Neural progenitor cell (in vitro differentiated cells): ENCODE data around the gene LGR6. TPM values are rescaled to one million over a fixed set of nuclear protein-coding genes. Genes with fewer than 3 reads are reported as not detected.
A peak's percentile ranks its signal among the peaks of the same experiment; 100 is the strongest.

Source experiments
- DNase-seq: peaks from one replicate; pipeline ENCODE4 v3.0.0-alpha.2; 2016; ENCODE audit warnings: low spot score
- H2AFZ ChIP-seq: fragments of 200-600 bp; sonication (generic); replicated peaks from 2 replicates; pipeline ENCODE4 v1.6.1; 2016; ENCODE audit warnings: antibody characterized with exemption
- H3F3A ChIP-seq: fragments of 200-600 bp; sonication (generic); 2 replicates; pipeline ENCODE4 v1.6.1; 2016; ENCODE audit warnings: antibody characterized with exemption, low read depth
- H3K27ac ChIP-seq: fragments of 200-600 bp; sonication (generic); 2 replicates; pipeline ENCODE4 v1.5.1; 2016; ENCODE audit warnings: mild to moderate bottlenecking
- H3K27me3 ChIP-seq: fragments of 200-600 bp; sonication (generic); 2 replicates; pipeline ENCODE4 v1.6.1; 2016; ENCODE audit warnings: mild to moderate bottlenecking, moderate library complexity
- H3K36me3 ChIP-seq: fragments of 200-600 bp; sonication (generic); 2 replicates; pipeline ENCODE4 v1.5.1; 2016
- H3K4me1 ChIP-seq: fragments of 200-600 bp; sonication (generic); 2 replicates; pipeline ENCODE4 v1.6.1; 2016; ENCODE audit warnings: mixed run types
- H3K4me2 ChIP-seq: fragments of 200-600 bp; sonication (generic); 2 replicates; pipeline ENCODE4 v1.6.1; 2016
- H3K4me3 ChIP-seq: fragments of 200-600 bp; sonication (generic); 2 replicates; pipeline ENCODE4 v1.5.1; 2016
- H3K79me2 ChIP-seq: fragments of 200-600 bp; sonication (generic); 2 replicates; pipeline ENCODE4 v1.6.1; 2016; ENCODE audit warnings: low read depth
- H3K9ac ChIP-seq: fragments of 200-600 bp; sonication (generic); 2 replicates; pipeline ENCODE4 v1.6.1; 2016
- H3K9me3 ChIP-seq: fragments of 200-600 bp; sonication (generic); 2 replicates; pipeline ENCODE4 v1.5.1; 2016; ENCODE audit warnings: low read depth
- H4K20me1 ChIP-seq: fragments of 200-600 bp; sonication (generic); 2 replicates; pipeline ENCODE4 v1.6.1; 2016; ENCODE audit warnings: low read depth
- H3K27ac Mint-ChIP-seq: 3 replicates; pipeline ENCODE4 v1.8.0; 2021; ENCODE audit warnings: mixed read lengths
- H3K27me3 Mint-ChIP-seq: 2 replicates; pipeline ENCODE4 v1.8.0; 2022; ENCODE audit warnings: low read depth, mild to moderate bottlenecking, inconsistent platforms, moderate library complexity, mixed read lengths; ENCODE audit not compliant: insufficient read depth
- H3K36me3 Mint-ChIP-seq: 3 replicates; pipeline ENCODE4 v1.8.0; 2021; ENCODE audit warnings: mixed read lengths
- H3K4me1 Mint-ChIP-seq: 3 replicates; pipeline ENCODE4 v1.8.0; 2021; ENCODE audit warnings: mixed read lengths
- H3K4me3 Mint-ChIP-seq: 3 replicates; pipeline ENCODE4 v1.8.0; 2021; ENCODE audit warnings: mild to moderate bottlenecking, moderate library complexity, mixed read lengths
- H3K9me3 Mint-ChIP-seq: 3 replicates; pipeline ENCODE4 v1.8.0; 2020; ENCODE audit warnings: mixed read lengths
- CTCF ChIP-seq: fragments of 200-600 bp; sonication (generic); IDR thresholded peaks from 2 replicates; pipeline ENCODE4 v1.5.1; 2017; ENCODE audit warnings: antibody characterized with exemption, mild to moderate bottlenecking
- EZH2 ChIP-seq: fragments of 200-600 bp; sonication (generic); IDR thresholded peaks from 2 replicates; pipeline ENCODE4 v1.6.1; 2017; ENCODE audit warnings: antibody characterized with exemption, mild to moderate bottlenecking, moderate library complexity
- EZH2phosphoT487 ChIP-seq: fragments of 200-600 bp; sonication (generic); IDR thresholded peaks from 2 replicates; pipeline ENCODE4 v1.6.1; 2017; ENCODE audit warnings: antibody characterized with exemption
- total RNA-seq: library from RNA; depleted of rRNA; stranded (reverse); fragments of >200 nt; gene quantifications from 2 replicates; pipeline ENCODE4 v1.2.3, GENCODE V29; 2015; ENCODE audit warnings: low replicate concordance

LGR6 gene
- total RNA-seq, 1 donor from 2014 or later, result not detected

- Mint-ChIP-seq H3K27ac (no peak overlapping the region), H3K27me3 (peaks cover 18% of the 10 kb centered on the region), H3K4me3 (no peak overlapping the region), H3K9me3 (no peaks in the 10 kb centered on the region), H3K36me3 (no peaks in the 10 kb centered on the region), H3K4me1 (peaks cover 9% of the 10 kb centered on the region)
- no peak overlapping the region for H3K4me2 ChIP-seq
- TF ChIP-seq EZH2 (no peak), EZH2phosphoT487 (no peak), CTCF (no peak)
- no peaks in the 10 kb centered on the region for H3F3A ChIP-seq
- H3K27me3 ChIP-seq, result no peaks in the 10 kb centered on the region
- no peaks in the 10 kb centered on the region for H4K20me1 ChIP-seq
- H3K9me3 ChIP-seq, result no peaks in the 10 kb centered on the region
- DNase-seq, result no peak
- no peak overlapping the region for H3K4me3 ChIP-seq
- H3K79me2 ChIP-seq, result no peaks in the 10 kb centered on the region
- no peak overlapping the region for H3K27ac ChIP-seq
- no peaks in the 10 kb centered on the region for H3K36me3 ChIP-seq
- H3K9ac ChIP-seq, result no peak overlapping the region
- no peak overlapping the region for H2AFZ ChIP-seq
- H3K4me1 ChIP-seq, result no peaks in the 10 kb centered on the region
These were observed 35.0 kb downstream of the LGR6 start for GRCh38 chr1:202228484-202229122.

- Histone ChIP-seq H2AFZ (no peak overlapping the region), H3K27ac (no peak overlapping the region), H3K4me2 (no peak overlapping the region), H3K9me3 (no peaks in the 10 kb centered on the region), H3F3A (no peaks in the 10 kb centered on the region), H4K20me1 (no peaks in the 10 kb centered on the region), H3K36me3 (no peaks in the 10 kb centered on the region), H3K79me2 (no peaks in the 10 kb centered on the region), H3K4me1 (no peaks in the 10 kb centered on the region), H3K4me3 (no peak overlapping the region), H3K27me3 (no peaks in the 10 kb centered on the region), H3K9ac (no peak overlapping the region)
- Mint-ChIP-seq H3K27ac (no peak overlapping the region), H3K4me3 (no peak overlapping the region), H3K9me3 (no peaks in the 10 kb centered on the region), H3K36me3 (no peaks in the 10 kb centered on the region), H3K4me1 (peaks cover 4% of the 10 kb centered on the region), H3K27me3 (peaks cover 14% of the 10 kb centered on the region)
- DNase-seq, result no peak
- TF ChIP-seq CTCF (no peak), EZH2phosphoT487 (no peak), EZH2 (no peak)
These were observed 35.8 kb downstream of the LGR6 start for GRCh38 chr1:202229376-202229775.

- no peaks in the 10 kb centered on the region for H3K27me3 ChIP-seq
- no peak overlapping the region for H3K4me3 ChIP-seq
- TF ChIP-seq EZH2phosphoT487, result no peak
- no peak for TF ChIP-seq EZH2
- no peak for TF ChIP-seq CTCF
- no peak overlapping the region for H3K9ac ChIP-seq
- DNase-seq, result no peak
- no peaks in the 10 kb centered on the region for H3F3A ChIP-seq
- Mint-ChIP-seq H3K4me1 (peaks cover 4% of the 10 kb centered on the region), H3K4me3 (no peak overlapping the region), H3K36me3 (no peaks in the 10 kb centered on the region), H3K27me3 (peaks cover 12% of the 10 kb centered on the region), H3K9me3 (no peaks in the 10 kb centered on the region), H3K27ac (peak overlapping the region; percentile 46)
- H3K27ac ChIP-seq, result no peak overlapping the region
- no peaks in the 10 kb centered on the region for H4K20me1 ChIP-seq
- no peaks in the 10 kb centered on the region for H3K79me2 ChIP-seq
- H2AFZ ChIP-seq, result no peak overlapping the region
- no peak overlapping the region for H3K4me2 ChIP-seq
- H3K4me1 ChIP-seq, result no peaks in the 10 kb centered on the region
- no peaks in the 10 kb centered on the region for H3K36me3 ChIP-seq
- H3K9me3 ChIP-seq, result no peaks in the 10 kb centered on the region
These were observed 36.7 kb downstream of the LGR6 start for GRCh38 chr1:202230061-202230938.
